GM19372 (cell line): ENCODE measurements around the gene TFEC.
"Not testable (repeated sequence)": the region's sequence is repeated elsewhere in the genome, so short reads cannot be mapped to it uniquely, and the experiment has no call there.

ENCODE experiments used
- ATAC-seq: cut with Tn5 transposase; IDR thresholded peaks from one replicate; pipeline ENCODE4 v1.9.1; 2021; ENCODE audit warnings: mild to moderate bottlenecking, low read depth, moderate library complexity; ENCODE audit not compliant: unreplicated experiment

The TFEC gene, protein sequence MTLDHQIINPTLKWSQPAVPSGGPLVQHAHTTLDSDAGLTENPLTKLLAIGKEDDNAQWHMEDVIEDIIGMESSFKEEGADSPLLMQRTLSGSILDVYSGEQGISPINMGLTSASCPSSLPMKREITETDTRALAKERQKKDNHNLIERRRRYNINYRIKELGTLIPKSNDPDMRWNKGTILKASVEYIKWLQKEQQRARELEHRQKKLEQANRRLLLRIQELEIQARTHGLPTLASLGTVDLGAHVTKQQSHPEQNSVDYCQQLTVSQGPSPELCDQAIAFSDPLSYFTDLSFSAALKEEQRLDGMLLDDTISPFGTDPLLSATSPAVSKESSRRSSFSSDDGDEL

DNA sequence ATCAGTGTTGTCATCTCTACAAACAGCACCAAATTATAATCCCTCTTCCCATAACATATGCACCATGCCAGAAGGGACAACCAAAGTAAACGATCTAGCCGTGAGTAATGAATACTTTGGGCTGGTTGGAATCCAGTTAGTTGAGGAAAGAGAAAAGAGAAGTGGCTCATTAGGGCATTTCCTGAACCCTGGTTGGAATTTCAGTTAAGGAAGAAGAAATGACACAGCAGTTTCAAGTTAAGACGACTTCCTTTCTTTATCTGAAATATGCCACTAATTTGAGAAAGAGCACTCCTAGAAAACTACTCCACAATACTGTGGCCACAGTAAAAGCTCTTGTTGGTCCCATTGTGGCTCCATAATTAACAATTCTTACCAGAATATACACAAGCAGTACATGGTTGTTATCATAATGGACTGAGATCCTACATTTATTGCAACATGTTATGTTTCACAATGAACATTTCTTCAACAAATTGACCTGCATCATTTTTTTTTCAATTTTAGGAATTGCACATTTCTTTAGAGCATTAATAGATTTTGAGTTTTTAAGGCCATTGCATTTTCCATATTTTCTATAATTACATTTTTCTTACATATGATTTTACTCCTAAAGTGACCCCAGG is at the start of gene TFEC:
Gene TFEC (minus strand): TSS at position 113 of the 626 bp plus-strand sequence. CDS start 46,322 bp downstream, outside the sequence.
- ATAC-seq = no peak

DNA sequence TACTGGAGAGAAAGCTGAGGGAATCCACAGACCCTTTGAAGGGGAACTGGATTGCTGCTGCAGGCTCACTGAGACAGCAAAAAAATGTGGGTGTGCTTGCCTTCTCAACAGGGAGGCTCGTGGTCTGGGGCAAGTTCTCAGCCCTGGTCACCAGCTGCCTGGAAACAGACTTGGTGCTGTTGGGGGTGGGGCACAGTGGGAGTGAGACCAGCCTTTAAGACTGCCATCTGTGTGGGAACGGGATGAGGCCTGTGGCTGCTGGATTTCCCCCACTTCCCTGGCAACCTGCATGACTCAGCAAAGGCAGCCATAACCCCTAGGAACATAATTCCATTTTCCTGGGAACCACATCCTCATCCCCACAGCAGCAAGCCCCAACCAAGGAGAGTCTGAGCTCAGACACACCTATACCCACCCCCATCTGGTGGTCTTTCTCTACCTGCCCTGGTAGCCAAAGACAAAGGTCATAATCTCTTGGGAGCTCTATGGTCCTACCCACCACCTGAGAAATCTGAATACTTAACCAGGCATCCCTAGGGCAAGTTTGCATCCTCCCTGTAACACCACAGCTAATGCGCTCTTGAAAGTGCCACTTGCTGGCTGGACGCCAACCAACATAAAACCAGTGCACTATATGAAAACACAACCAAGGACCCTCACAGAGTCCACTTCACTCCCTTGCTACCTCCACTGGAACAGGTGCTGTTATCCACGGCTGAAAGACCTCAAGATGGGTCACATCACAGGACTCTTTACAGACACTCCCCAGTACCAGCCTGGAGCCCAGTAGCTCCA is 45.0 kb upstream of the TFEC start:
- ATAC-seq = no peak

- ATAC-seq = no peak
Measured at GRCh38 chr7:116071629-116072028, 41.1 kb upstream of the TFEC start.

GRCh38 chr7:116064179-116064578 is 33.6 kb upstream of the TFEC start:
- ATAC-seq = no peak

DNA sequence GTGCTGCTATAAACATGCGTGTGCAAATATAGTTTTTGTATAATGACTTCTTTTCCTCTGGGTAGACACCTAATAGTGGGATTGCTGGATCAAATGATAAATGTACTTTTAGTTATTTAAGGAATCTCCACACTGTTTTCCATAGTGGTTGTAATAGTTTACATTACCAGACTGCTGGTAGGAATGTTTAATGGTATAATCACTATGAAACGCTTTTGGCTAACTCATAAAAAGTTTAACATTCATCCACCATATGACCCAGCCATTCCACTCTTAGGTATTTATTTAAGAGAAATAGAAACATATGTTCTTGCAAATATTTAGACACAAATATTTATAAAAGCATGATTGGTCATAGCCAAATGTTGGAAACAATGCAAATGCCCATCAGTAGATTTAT is 32.1 kb upstream of the TFEC start:
- ATAC-seq = no peak

DNA sequence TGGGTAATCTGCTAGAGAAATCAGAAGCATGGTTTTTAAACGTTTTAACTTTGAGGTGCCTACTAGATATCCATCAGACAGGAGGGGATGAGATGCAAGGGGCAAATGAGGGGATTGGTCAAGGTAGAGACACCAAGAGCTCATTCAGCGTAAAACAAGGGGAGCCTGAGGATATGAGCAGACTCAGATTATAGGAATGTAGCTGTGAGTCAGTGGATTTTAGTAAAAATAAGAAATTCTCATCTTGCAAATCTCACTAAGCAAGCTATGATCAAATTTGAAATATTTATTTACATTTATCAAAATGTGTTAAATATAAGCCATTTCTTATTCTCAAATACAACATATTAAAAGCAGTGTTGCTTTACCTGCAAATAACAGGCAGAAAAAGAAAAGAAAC is 21.4 kb upstream of the TFEC start:
- no peak for ATAC-seq

DNA sequence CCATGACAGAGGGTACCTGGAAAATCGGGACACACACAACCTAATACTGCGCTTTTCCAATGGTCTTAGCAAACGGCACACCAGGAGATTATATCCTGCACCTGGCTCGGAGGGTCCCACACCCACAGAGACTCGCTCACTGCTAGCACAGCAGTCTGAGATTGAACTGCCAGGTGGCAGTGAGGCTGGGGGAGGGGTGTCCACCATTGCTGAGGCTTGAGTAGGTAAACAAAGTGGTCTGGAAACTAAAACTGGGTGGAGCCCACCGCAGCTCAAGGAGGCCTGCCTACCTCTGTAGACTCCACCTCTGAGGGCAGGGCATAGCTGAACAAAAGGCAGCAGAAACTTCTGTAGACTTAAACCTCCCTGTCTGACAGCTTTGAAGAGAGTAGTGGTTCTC is 16.7 kb upstream of the TFEC start:
- not testable (repeated sequence) for ATAC-seq

DNA sequence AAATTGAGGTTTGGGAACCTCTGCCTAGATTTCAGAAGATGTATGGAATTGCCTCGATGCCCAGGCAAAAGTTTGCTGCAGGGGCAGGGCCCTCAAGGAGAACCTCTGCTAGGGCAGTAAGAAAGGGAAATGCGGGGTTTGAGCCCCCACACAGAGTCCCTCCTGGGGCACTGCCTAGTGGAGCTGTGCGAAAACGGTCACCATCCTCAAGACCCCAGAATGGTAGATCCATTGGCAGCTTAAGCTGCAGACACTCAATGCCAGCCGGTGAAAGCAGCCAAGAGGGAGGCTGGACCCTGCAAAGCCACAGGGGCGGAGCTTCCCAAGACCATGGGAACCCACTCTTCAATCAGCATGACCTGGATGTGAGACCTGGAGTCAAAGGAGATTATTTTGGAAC is 15.0 kb upstream of the TFEC start:
- ATAC-seq = no peak

DNA sequence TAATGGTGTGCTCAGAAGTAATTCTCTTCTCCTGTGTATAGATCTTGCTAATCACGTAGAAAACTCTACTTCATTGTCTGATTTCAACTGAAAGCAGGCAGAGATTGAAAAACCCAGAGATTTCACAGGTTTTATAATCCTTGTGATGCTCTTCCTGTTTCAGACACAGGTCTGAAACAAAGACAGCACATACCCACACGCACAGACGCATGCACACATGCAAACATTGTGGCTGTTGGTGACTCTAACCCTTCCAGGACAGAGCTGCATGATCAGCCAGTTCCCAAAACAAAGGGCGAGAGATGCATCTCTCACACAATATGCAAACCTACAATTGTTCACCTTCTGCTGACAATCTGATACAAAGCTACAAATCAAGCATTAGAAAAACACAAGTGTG is 11.1 kb upstream of the TFEC start:
- ATAC-seq = peak; percentile 83

DNA sequence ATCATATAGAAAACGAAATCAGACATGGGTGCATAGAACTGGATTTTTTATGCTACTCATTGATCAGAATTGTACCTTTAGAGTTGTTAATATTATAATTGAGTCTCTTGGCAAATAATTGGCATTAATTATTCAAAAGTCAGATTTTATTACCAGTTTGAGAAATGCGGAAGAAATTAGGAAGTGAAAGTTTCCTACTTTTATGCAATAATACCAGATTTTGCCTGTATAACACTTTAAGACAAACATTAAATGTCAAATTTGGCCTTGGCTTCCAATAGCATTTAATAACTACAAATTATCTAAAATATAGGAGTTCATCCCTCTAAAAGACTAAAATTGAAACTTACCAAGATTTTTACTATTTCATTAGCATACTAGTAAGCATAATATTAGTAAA is 6.8 kb upstream of the TFEC start:
- ATAC-seq = no peak

- no peak for ATAC-seq
Measured at GRCh38 chr7:116034411-116034810, 3.8 kb upstream of the TFEC start.

- no peak for ATAC-seq
Measured at GRCh38 chr7:116032886-116033285, 2.3 kb upstream of the TFEC start.

GRCh38 chr7:116028787-116029186 is 1.8 kb downstream of the TFEC start:
- ATAC-seq = peak; percentile 59

GRCh38 chr7:116027786-116028185 is 2.8 kb downstream of the TFEC start:
- ATAC-seq = no peak

- ATAC-seq = no peak
Measured at GRCh38 chr7:116024826-116025809, 5.4 kb downstream of the TFEC start.

GRCh38 chr7:116021237-116021636 is 9.3 kb downstream of the TFEC start:
- peak; percentile 61 for ATAC-seq

GRCh38 chr7:116018731-116019130 is 11.8 kb downstream of the TFEC start:
- ATAC-seq = no peak

DNA sequence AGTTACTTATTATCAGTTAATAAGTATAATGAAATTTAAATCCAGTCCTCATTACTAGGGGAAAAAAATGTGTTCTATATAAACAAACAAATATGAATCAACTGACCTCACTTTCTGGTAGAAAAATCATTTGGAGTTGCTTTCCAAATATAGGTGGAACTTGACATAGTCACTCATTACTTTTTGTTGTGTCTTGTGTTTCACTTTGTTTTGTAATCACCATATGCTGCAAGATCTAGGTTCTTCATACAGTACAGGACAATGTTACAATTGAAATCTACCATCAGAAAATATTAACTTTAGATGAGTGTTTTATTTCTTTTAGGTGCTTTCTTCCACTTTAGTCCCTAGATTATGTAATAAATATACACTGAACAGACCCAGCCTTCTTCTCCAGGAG is 16.9 kb downstream of the TFEC start:
- ATAC-seq = no peak

DNA sequence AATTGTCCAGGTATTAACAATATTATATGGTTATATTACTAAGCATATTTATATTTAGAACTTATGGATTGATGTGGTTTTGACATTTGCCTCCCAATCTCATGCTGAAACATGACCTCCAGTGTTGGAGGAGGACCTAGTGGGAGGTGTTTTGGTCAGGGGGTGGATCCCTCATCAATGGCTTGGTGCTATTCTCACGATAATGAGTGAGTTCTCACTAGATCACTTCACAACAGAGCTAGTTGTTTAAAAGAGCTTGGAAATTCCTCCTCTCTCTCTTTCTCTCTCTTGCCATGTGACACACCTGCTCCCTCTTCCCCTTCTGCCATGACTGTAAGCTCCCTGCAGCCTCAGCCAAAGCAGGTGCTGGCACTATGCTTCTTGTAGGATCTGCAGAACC is 19.0 kb downstream of the TFEC start:
- no peak for ATAC-seq

GRCh38 chr7:116004762-116005161 is 25.8 kb downstream of the TFEC start:
- not testable (repeated sequence) for ATAC-seq
